GM12872 (cell line): ENCODE data around the gene SH3TC1.

Source experiments
- CTCF ChIP-seq: IDR thresholded peaks from 3 replicates; pipeline ENCODE4 v1.5.1; 2011; ENCODE audit warnings: low read depth, mild to moderate bottlenecking, low read length, moderate library complexity; ENCODE audit not compliant: insufficient read depth

The SH3TC1 gene

GRCh38 chr4:8170341-8170740 is 28.7 kb upstream of the SH3TC1 start:
- no peak for TF ChIP-seq CTCF

GRCh38 chr4:8171266-8171665 is 27.8 kb upstream of the SH3TC1 start:
- TF ChIP-seq CTCF = no peak

- TF ChIP-seq CTCF = no peak
Observed at GRCh38 chr4:8171984-8172924, 26.8 kb upstream of the SH3TC1 start.

GRCh38 chr4:8173492-8174242 is 25.4 kb upstream of the SH3TC1 start:
- no peak for TF ChIP-seq CTCF

GRCh38 chr4:8174970-8175369 is 24.1 kb upstream of the SH3TC1 start:
- TF ChIP-seq CTCF = no peak

GRCh38 chr4:8175686-8176085 is 23.4 kb upstream of the SH3TC1 start:
- TF ChIP-seq CTCF = no peak

GRCh38 chr4:8176547-8177399 is 22.3 kb upstream of the SH3TC1 start:
- peak; percentile 96 for TF ChIP-seq CTCF
